GM18873 (cell line): ENCODE results near the gene TMEM254.
A peak's percentile ranks its signal among the peaks of the same experiment; 100 is the strongest.
"Not testable (repeated sequence)": the region's sequence is repeated elsewhere in the genome, so short reads cannot be mapped to it uniquely, and the experiment has no call there.

Experiments used
- ATAC-seq: cut with Tn5 transposase; IDR thresholded peaks from one replicate; pipeline ENCODE4 v1.9.1; 2021; ENCODE audit warnings: mild to moderate bottlenecking, moderate library complexity, moderate number of reproducible peaks; ENCODE audit not compliant: unreplicated experiment, low FRiP score

The TMEM254 gene

GRCh38 chr10:80072584-80072983, 5.9 kb upstream of the TMEM254 start:
- no peak for ATAC-seq

- no peak for ATAC-seq
Measured at GRCh38 chr10:80075781-80076180, 2.7 kb upstream of the TMEM254 start.

GRCh38 chr10:80077869-80078447, 507 bp upstream of the TMEM254 start:
- peak; percentile 31 for ATAC-seq

GRCh38 chr10:80079312-80079719, 851 bp downstream of the TMEM254 start:
- ATAC-seq, result no peak

- ATAC-seq, result no peak
Measured at GRCh38 chr10:80081026-80081425, 2.6 kb downstream of the TMEM254 start.

- ATAC-seq, result no peak
Measured at GRCh38 chr10:80081801-80082750, 3.6 kb downstream of the TMEM254 start.

GRCh38 chr10:80090121-80090520, 11.7 kb downstream of the TMEM254 start:
- no peak for ATAC-seq

- no peak for ATAC-seq
Measured at GRCh38 chr10:80094231-80094630, 15.8 kb downstream of the TMEM254 start.

GRCh38 chr10:80098272-80098671, 19.8 kb downstream of the TMEM254 start:
- not testable (repeated sequence) for ATAC-seq

- ATAC-seq, result not testable (repeated sequence)
Measured at GRCh38 chr10:80099295-80099694, 20.8 kb downstream of the TMEM254 start.

- ATAC-seq, result no peak
Measured at GRCh38 chr10:80100116-80100515, 21.7 kb downstream of the TMEM254 start.

GRCh38 chr10:80100861-80101695, 22.6 kb downstream of the TMEM254 start:
- ATAC-seq, result no peak

GRCh38 chr10:80104066-80104926, 25.8 kb downstream of the TMEM254 start:
- ATAC-seq, result no peak

- no peak for ATAC-seq
Measured at GRCh38 chr10:80108576-80109239, 30.2 kb downstream of the TMEM254 start.

GRCh38 chr10:80110986-80111385, 32.5 kb downstream of the TMEM254 start:
- no peak for ATAC-seq

- no peak for ATAC-seq
Measured at GRCh38 chr10:80118669-80119068, 40.2 kb downstream of the TMEM254 start.

GRCh38 chr10:80122110-80122710, 43.7 kb downstream of the TMEM254 start:
- ATAC-seq, result no peak

- no peak for ATAC-seq
Measured at GRCh38 chr10:80122746-80123145, 44.3 kb downstream of the TMEM254 start.

- ATAC-seq, result no peak
Measured at GRCh38 chr10:80126876-80127275, 48.4 kb downstream of the TMEM254 start.
